H1 (cell line): Measurements from ENCODE around the gene VPS9D1. TPM values are rescaled to one million over a fixed set of nuclear protein-coding genes. Genes with fewer than 3 reads are reported as not detected.
A peak's percentile ranks its signal among the peaks of the same experiment; 100 is the strongest.

Source experiments
- ASH2L ChIP-seq: fragments of 200-600, 300-600 bp; sonication (generic); IDR thresholded peaks from one replicate; pipeline ENCODE4 v1.7.1; 2017; ENCODE audit warnings: low read length
- ATF3 ChIP-seq: IDR thresholded peaks from 2 replicates; pipeline ENCODE4 v1.6.1; 2011; ENCODE audit warnings: low read depth, mild to moderate bottlenecking, low read length; ENCODE audit not compliant: insufficient read depth
- BACH1 ChIP-seq: IDR thresholded peaks from 2 replicates; pipeline ENCODE4 v1.6.1; 2012; ENCODE audit warnings: low read length, improper control_type of control experiment
- CHD2 ChIP-seq: IDR thresholded peaks from 2 replicates; pipeline ENCODE4 v1.6.1; 2012; ENCODE audit warnings: low read length, improper control_type of control experiment
- GABPA ChIP-seq: IDR thresholded peaks from 2 replicates; pipeline ENCODE4 v1.6.1; 2011; ENCODE audit warnings: mild to moderate bottlenecking, low read length, moderate library complexity, borderline replicate concordance; ENCODE audit not compliant: insufficient read depth
- GTF2F1 ChIP-seq: IDR thresholded peaks from 2 replicates; pipeline ENCODE4 v1.6.1; 2012; ENCODE audit warnings: low read depth, low read length, improper control_type of control experiment, borderline replicate concordance
- KDM4A ChIP-seq: IDR thresholded peaks from one replicate; pipeline ENCODE4 v1.7.1; 2012; ENCODE audit warnings: low read depth, mild to moderate bottlenecking, moderate library complexity, low read length, inconsistent platforms; ENCODE audit not compliant: severe bottlenecking
- MAFK ChIP-seq: IDR thresholded peaks from 2 replicates; pipeline ENCODE4 v1.6.1; 2012; ENCODE audit warnings: low read depth, mild to moderate bottlenecking, improper control_type of control experiment, low read length
- PHF8 ChIP-seq: fragments of 200-600 bp; sonication (generic); conservative IDR thresholded peaks from 2 replicates; pipeline ENCODE4 v1.7.1; 2012; ENCODE audit warnings: low read depth, mild to moderate bottlenecking, inconsistent platforms, low read length, moderate library complexity
- POLR2A ChIP-seq, 2 experiments: IDR thresholded peaks; 1 replicate in 1 of 2; 2 replicates in 1 of 2; pipeline ENCODE4 v1.6.1; 2011; ENCODE audit warnings: low read depth in 2 of 2, low read length in 2 of 2, mild to moderate bottlenecking in 2 of 2; ENCODE audit errors: control extremely low read depth in 1 of 2
- POU5F1 ChIP-seq: IDR thresholded peaks from 2 replicates; pipeline ENCODE4 v1.6.1; 2011; ENCODE audit warnings: low read depth, mild to moderate bottlenecking, low read length, moderate library complexity
- RBBP5 ChIP-seq: IDR thresholded peaks from 2 replicates; pipeline ENCODE4 v1.7.1; 2012; ENCODE audit warnings: low read depth, mild to moderate bottlenecking, inconsistent platforms, low read length, moderate library complexity, borderline replicate concordance
- SIN3A ChIP-seq, 2 experiments: IDR thresholded peaks in 1 of 2; conservative IDR thresholded peaks in 1 of 2; 2 replicates each; pipeline ENCODE4 v1.6.1; 2011 to 2012; ENCODE audit warnings: low read length in 2 of 2, improper control_type of control experiment in 1 of 2, low read depth in 1 of 2, mild to moderate bottlenecking in 1 of 2
- SIX5 ChIP-seq: IDR thresholded peaks from 2 replicates; pipeline ENCODE4 v1.6.1; 2011; ENCODE audit warnings: mild to moderate bottlenecking, low read depth, low read length
- SP4 ChIP-seq: IDR thresholded peaks from 2 replicates; pipeline ENCODE4 v1.6.1; 2012; ENCODE audit warnings: low read length, inconsistent platforms
- TAF1 ChIP-seq: IDR thresholded peaks from 2 replicates; pipeline ENCODE4 v1.6.1; 2011; ENCODE audit warnings: mild to moderate bottlenecking, low read depth, low read length
- TAF7 ChIP-seq: optimal IDR thresholded peaks from 2 replicates; pipeline ENCODE3; 2011; ENCODE audit warnings: low read depth, mild to moderate bottlenecking, inconsistent platforms, low read length, moderate library complexity, borderline replicate concordance
- TBP ChIP-seq: IDR thresholded peaks from 2 replicates; pipeline ENCODE4 v1.6.1; 2011; ENCODE audit warnings: low read depth, low read length, improper control_type of control experiment
- TCF12 ChIP-seq: IDR thresholded peaks from 2 replicates; pipeline ENCODE4 v1.6.1; 2011; ENCODE audit warnings: low read depth, mild to moderate bottlenecking, low read length
- YY1 ChIP-seq: IDR thresholded peaks from 2 replicates; pipeline ENCODE4 v1.6.1; 2011; ENCODE audit warnings: low read depth, mild to moderate bottlenecking, low read length
- polyA plus RNA-seq, 7 experiments: library from polyadenylated mRNA; depleted of rRNA in 3 of 7; stranded (reverse) in 5 of 7; unstranded in 2 of 7; fragments of >200 nt in 5 of 7; fragments of 200-250 nt in 2 of 7; gene quantifications; 1 replicate in 5 of 7; 2 replicates in 1 of 7; 4 replicates in 1 of 7; pipeline versions ENCODE4 v1.2.1 to v1.2.3, GENCODE V29; 2011 to 2013; ENCODE audit warnings: missing spikeins in 2 of 7, mixed read lengths in 2 of 7
- total RNA-seq: library from RNA; stranded (reverse); fragmentation: NEBNext Ultra II Directional; extraction: Animal tissue kit (Norgen Biotek cat#: 25700); gene quantifications from 2 replicates; pipeline ENCODE4 v1.2.1, GENCODE V29; 2021
- TF ChIP-seq, protein P1 (sequence below): IDR thresholded peaks from 2 replicates; pipeline ENCODE4 v1.6.1; 2012; ENCODE audit warnings: inconsistent platforms

VPS9D1 gene
- total and polyA plus RNA-seq, 2 of the 8 experiments (the other 6 are each of a cell fraction or from before 2014, with no cell fraction given) = 2.9 to 5.4 TPM

- peak; percentile 94 for TF ChIP-seq RBBP5
- peak; percentile 52 for TF ChIP-seq TAF7
- TF ChIP-seq POLR2A (IDR thresholded peaks at IDR 0.05; ENCODE audit: control extremely low read depth in 1 of 2, low read depth in 2 of 2, low read length in 2 of 2) = peak in 1 of 2 experiments; percentile 67; a peak in 2 of 3 replicates
- TF ChIP-seq SIN3A (conservative IDR thresholded peaks at IDR 0.05 in 1 of 2, IDR thresholded peaks at IDR 0.05 in 1 of 2; ENCODE audit: low read depth in 1 of 2, low read length in 2 of 2) = peak; percentile 30 to 69; a peak in 2 of 4 replicates
- no peak for TF ChIP-seq POU5F1
- TF ChIP-seq, protein P1, sequence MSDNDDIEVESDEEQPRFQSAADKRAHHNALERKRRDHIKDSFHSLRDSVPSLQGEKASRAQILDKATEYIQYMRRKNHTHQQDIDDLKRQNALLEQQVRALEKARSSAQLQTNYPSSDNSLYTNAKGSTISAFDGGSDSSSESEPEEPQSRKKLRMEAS = peak; percentile 76
- peak; percentile 53 for TF ChIP-seq PHF8
- no peak for TF ChIP-seq TCF12
- TF ChIP-seq TAF1 = peak; percentile 71
- peak; percentile 99 for TF ChIP-seq GABPA
- TF ChIP-seq MAFK = no peak
- no peak for TF ChIP-seq ATF3
- TF ChIP-seq YY1 = peak; percentile 78
- TF ChIP-seq ASH2L = peak; percentile 90
- peak; percentile 21; the same call in 1 of the 2 replicates for TF ChIP-seq SIX5
- TF ChIP-seq BACH1 = peak; percentile 89
- TF ChIP-seq SP4 = peak; percentile 67; the same call in 1 of the 2 replicates
- peak; percentile 19; the same call in 1 of the 2 replicates for TF ChIP-seq TBP
- TF ChIP-seq GTF2F1 = no peak
- TF ChIP-seq KDM4A = peak; percentile 71
- TF ChIP-seq CHD2 = no peak
Measured at GRCh38 chr16:89720813-89721545, at the start of gene VPS9D1, which contains the start of gene ZNF276 (continued).
